GM19324 (cell line): ENCODE data around the gene DPYD.
"Not testable (repeated sequence)": the region's sequence is repeated elsewhere in the genome, so short reads cannot be mapped to it uniquely, and the experiment has no call there.

Experiments
- ATAC-seq: cut with Tn5 transposase; IDR thresholded peaks from one replicate; pipeline ENCODE4 v1.9.1; 2021; ENCODE audit warnings: mild to moderate bottlenecking, moderate library complexity; ENCODE audit not compliant: unreplicated experiment, low FRiP score

The DPYD gene

GRCh38 chr1:97247196-97247595 lies 673.6 kb downstream of the DPYD start:
- no peak for ATAC-seq

DNA sequence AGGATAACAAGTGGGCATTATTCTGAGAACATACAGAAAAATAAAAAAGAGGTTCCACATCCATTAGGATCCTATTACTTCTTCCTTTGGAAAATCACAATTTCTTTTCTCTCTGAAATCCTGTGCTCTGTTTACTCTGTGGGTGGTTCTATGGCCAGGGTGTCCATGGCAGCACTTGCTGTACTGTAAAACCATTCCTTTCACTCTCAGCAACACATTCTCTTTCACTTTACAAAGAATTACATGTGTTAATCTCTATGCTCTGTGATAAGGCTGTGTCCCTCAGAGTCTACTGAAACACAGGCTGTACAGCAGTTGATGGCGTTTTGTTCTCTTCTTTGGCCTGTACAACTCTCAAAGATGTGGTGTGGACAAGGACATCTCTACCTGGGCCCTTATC lies 675.2 kb downstream of the DPYD start:
- ATAC-seq, result no peak

GRCh38 chr1:97245026-97245425 lies 675.8 kb downstream of the DPYD start:
- ATAC-seq, result no peak

DNA sequence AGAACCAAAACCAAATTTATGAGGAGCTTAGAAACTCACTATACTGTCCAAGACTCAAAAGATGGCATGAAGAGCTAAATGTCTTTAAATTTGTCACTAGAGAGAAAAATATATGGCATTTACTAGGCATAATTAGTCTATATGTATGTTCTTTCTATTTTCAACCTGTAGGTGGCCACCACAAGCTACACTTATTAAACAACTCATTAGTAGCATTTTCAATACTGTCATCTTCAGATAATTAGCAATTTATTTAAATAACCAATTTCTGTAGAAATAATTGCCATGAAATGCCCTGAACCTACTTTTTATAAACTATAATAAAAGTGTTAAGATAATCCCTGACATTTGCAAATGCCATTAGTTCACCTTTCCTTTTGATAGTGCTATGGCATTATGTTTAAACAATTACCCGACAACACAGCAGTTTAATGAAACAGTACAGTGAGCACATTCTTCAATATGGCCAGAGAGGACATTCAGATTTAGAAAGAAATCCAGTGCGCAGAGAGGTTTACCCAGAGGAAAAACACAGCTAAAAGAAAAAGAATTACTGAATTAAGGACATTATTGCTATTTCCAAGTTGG lies 676.8 kb downstream of the DPYD start:
- no peak for ATAC-seq

- ATAC-seq, result no peak
Observed at GRCh38 chr1:97238816-97239215, 682.0 kb downstream of the DPYD start.

DNA sequence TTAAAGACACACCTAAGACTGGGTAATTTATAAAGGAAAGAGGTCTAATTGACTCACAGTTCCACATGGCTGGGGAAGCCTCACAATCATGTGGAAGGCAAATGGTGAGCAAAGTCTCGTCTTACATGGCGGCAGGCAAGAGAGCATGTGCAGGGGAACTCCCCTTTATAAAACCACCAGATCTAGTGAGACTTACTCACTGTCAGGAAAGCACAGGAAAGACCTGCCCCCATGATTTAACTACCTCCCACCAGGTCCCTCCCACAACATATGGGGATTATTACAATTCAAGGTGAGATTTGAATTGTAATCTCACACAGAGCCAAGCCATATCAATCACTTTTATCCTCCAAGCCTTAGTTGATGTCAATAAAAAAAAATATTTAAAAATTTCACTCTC lies 689.5 kb downstream of the DPYD start:
- ATAC-seq, result not testable (repeated sequence)

DNA sequence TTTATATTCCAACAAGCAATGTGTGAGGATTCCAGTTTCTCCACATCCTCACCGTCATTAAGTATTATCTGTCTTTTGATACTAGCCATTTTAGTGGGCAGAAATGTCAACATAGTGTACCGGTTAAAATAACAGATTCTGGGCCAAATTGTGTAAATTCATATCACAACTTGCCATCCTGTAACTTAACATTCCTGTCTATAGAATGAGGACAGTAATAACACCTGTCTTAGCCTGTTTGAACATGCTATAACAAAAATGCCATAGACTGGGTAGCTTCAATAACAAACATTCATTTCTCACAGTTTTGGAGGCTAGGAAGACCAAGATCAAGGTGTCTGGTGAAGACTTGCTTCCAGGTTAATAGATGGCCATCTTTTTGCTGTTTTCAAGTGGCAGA lies 708.2 kb downstream of the DPYD start:
- no peak for ATAC-seq

GRCh38 chr1:97210307-97210706 lies 710.5 kb downstream of the DPYD start:
- no peak for ATAC-seq

DNA sequence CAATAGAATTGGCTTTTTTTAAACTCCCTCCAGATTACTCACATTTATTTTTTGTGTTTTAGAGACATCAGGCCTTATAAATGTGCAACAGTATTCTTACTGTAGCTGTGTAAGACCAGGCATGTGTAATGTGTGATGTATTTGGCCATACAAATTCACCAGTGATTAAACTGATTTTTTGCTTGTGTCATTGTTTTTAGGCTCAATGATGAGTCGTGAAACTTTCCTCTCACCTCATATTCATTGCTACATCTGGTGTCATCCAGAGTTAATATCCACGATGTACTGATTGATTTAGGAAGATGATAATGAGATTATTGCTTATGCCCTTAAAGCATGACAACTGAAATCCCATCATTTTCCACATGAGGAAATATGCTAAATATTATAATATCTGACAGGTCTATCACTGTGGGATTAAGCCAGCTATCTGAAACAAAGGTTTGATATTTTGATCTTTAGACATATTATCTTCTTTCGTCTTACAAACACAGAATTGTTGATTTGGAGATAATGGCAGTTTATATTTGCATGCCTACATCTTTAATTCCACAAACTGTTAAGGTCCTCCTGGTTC lies 711.4 kb downstream of the DPYD start:
- ATAC-seq, result no peak

DNA sequence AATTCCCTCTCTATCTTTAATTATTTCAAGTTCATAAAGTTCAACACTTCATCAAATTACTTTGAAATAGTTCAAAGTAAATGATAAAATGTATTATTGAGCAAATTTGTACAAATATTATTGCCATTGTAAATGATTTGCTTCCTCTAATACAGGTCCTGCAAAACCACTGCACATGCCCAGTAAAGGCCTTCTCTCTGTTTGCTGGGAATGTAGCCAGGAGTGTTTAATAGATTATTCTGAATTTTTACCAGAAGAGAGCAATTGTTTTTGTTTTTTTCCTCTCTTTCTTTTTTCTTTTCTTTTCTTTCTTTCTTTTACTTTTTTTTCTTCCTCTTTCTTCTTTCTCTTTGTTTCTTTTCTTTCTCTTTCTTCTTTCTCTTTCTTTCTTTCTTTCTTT lies 713.0 kb downstream of the DPYD start:
- no peak for ATAC-seq

GRCh38 chr1:97204468-97204867 lies 716.4 kb downstream of the DPYD start:
- ATAC-seq, result no peak

GRCh38 chr1:97202481-97203380 lies 718.1 kb downstream of the DPYD start:
- ATAC-seq, result no peak

- no peak for ATAC-seq
Observed at GRCh38 chr1:97201641-97202040, 719.2 kb downstream of the DPYD start.

DNA sequence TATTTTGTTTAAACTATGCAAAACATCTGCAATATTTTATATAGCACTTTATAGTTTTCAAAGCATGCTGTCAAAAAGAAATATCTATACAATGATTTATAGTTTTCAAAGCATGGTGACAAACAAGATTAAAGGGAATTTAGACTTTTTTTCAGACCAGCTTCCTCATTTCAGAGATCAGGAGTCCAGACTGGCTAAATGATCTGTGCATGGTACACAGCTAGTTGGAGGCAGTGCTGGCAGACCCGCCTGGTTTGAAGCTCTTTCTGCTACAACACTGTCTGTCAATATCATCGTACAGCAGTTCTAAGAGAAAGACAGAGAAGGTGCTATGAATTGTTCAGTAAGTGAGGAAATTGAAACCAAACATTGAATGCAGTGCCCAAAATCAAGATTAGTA lies 720.2 kb downstream of the DPYD start:
- ATAC-seq, result no peak

- ATAC-seq, result no peak
Observed at GRCh38 chr1:97196825-97197516, 723.9 kb downstream of the DPYD start.

DNA sequence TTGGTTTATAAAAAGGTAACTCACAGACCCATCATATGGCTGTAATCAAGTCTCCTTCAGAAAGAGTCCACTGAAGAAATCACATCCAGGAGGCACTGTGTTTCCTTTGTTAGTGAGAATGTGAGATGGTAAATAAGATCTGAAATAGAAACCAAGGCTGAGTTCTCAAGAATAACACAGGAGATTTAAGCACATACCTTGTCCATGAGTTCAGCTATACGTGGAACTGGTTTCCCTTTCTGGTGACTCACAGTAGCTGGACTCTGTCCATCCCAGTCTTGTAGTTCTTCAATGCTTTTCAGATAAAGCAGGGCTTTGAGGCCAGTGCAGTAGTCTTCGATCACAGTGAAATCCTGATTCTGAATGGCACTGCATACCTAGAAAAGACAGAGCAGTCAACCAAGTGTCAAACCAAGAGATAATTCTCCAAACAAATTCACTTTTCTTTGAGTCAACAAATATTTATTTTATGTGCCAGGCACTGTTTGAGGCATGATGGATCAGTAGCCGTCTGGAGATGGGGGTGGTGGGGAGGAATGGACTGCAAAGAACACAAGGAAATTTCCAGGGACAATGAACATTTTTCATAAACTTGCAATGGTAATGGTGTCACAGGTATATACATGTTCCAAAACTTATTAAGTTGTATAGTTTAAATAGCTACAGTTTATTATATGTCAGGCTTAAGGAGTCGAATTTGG lies 727.8 kb downstream of the DPYD start:
- no peak for ATAC-seq

DNA sequence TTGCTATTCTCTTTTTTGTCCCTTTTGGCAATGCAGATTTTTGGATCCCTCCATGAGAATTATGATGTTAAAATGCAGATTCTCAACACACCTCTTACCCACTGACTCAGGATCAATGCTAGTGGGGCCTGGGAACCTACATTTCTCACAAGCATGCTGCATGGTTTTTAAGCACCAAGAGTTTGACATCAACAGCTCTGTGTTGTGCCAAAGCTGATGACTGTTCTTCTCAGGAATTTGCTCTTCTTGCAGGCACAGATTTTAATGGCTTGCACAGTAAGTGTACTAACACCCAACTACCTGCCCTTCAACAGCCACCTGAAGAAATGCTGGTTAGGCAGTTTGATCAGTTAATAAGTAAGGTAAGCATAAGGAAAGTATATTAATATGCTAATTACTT lies 730.5 kb downstream of the DPYD start:
- no peak for ATAC-seq

DNA sequence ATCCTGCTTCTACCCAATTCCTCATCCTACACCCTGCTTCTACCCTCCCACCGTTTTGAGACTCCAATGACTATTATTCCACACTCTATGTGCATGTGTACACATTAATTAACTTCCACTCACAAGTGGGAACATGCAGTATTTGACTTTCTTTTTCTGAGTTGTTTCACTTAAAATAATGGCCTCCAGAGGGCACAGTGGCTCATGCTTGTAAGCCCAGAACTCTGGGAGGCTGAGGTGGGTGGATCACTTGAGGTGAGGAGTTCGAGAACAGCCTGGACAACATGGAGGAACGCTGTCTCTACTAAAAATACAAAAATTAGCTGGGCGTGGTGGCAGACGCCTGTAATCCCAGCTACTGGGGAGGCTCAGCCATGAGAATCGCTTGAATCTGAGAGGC lies 734.5 kb downstream of the DPYD start:
- no peak for ATAC-seq

- no peak for ATAC-seq
Observed at GRCh38 chr1:97174039-97174704, 746.7 kb downstream of the DPYD start.

DNA sequence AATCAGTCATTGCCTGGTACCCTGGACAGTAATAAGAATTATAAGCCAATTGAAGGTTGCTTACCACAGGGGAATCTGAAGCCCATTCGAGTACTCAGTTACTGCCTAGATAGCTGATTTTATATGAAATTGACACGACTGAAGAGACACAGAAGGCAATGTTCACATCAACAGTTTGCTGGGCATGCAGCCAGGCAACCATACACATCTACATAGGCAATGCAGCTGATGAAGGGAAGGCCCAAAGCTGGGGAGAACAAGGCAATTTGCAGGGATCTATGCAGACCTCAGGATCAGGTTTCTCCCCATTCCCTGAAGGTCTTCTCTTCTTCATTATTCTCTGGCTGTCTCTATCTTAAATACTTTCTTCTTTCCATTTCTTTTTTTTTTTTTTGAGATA lies 750.5 kb downstream of the DPYD start:
- no peak for ATAC-seq
